B cell (primary cell): Measurements from ENCODE around the gene ACTRT3. TPM values are rescaled to one million over a fixed set of nuclear protein-coding genes. Genes with fewer than 3 reads are reported as not detected.

Experiments
- ATAC-seq: fragments of 200-7000 bp; cut with Tn5 transposase; one replicate; pipeline ENCODE4 v1.10.0; 2021; ENCODE audit warnings: low read depth, mild to moderate bottlenecking, moderate number of reproducible peaks, moderate library complexity
- CTCF ChIA-PET: fragments of 350-600 bp; sonication (Branson Sonifier 250); formaldehyde crosslinking; loops from one replicate; lab custom pipeline; 2021; ENCODE audit warnings: antibody characterized with exemption, inconsistent platforms; lab: Charles Lee
- POLR2A ChIA-PET: fragments of 350-600 bp; sonication (Branson Sonifier 250); formaldehyde crosslinking; loops from one replicate; lab custom pipeline; 2021; ENCODE audit warnings: antibody characterized with exemption; lab: Charles Lee
- DNase-seq: peaks from one replicate; pipeline ENCODE4 v3.0.0; 2013
- H2AFZ ChIP-seq: 2 replicates; pipeline ENCODE4 v1.6.1; 2012; ENCODE audit warnings: mild to moderate bottlenecking, low read depth, low read length; ENCODE audit not compliant: insufficient read depth, poor library complexity, severe bottlenecking
- H3K27ac ChIP-seq, 2 donors: 1 replicate in 1 of 2; 2 replicates in 1 of 2; pipeline ENCODE4 v1.5.1; 2012 to 2013; ENCODE audit warnings: low read length in 2 of 2, mild to moderate bottlenecking in 2 of 2, moderate library complexity in 1 of 2
- H3K27me3 ChIP-seq, 4 experiments: fragments of 200-600 bp in 1 of 4; sonication (generic) in 1 of 4; replicated peaks in 1 of 4; 1 replicate in 2 of 4; 2 replicates in 2 of 4; pipeline versions ENCODE4 v1.6.1 to v1.7.0; 2013 to 2016; ENCODE audit warnings: low read length in 3 of 4, mild to moderate bottlenecking in 2 of 4, mixed read lengths in 1 of 4, moderate library complexity in 1 of 4; ENCODE audit not compliant: insufficient read depth in 4 of 4, control insufficient read depth in 3 of 4; ENCODE audit errors: control extremely low read depth in 1 of 4
- H3K36me3 ChIP-seq, 2 experiments: replicated peaks in 1 of 2; 1 replicate in 1 of 2; 2 replicates in 1 of 2; pipeline versions ENCODE4 v1.6.1 to v1.7.1; 2013; ENCODE audit warnings: low read length in 1 of 2; ENCODE audit not compliant: insufficient read depth in 2 of 2, control insufficient read depth in 1 of 2; ENCODE audit errors: control extremely low read depth in 1 of 2, extremely low read depth in 1 of 2
- H3K4me1 ChIP-seq, 2 donors: fragments of 200-600 bp in 1 of 2; sonication (generic) in 1 of 2; 1 replicate in 1 of 2; 2 replicates in 1 of 2; pipeline versions ENCODE4 v1.5.1 to v1.6.1; 2013 to 2017; ENCODE audit warnings: low read length in 2 of 2; ENCODE audit not compliant: control insufficient read depth in 2 of 2, insufficient read depth in 2 of 2
- H3K4me2 ChIP-seq: replicated peaks from 2 replicates; pipeline ENCODE3; 2012; ENCODE audit warnings: mild to moderate bottlenecking, low read depth, low read length; ENCODE audit not compliant: poor library complexity, severe bottlenecking
- H3K4me3 ChIP-seq, 5 experiments: fragments of 200-600 bp in 1 of 5; sonication (generic) in 1 of 5; 1 replicate in 3 of 5; 2 replicates in 2 of 5; pipeline versions ENCODE4 v1.5.1 to v1.7.0; 2011 to 2016; ENCODE audit warnings: low read length in 4 of 5, mild to moderate bottlenecking in 4 of 5, low read depth in 2 of 5, control low read depth in 1 of 5, moderate library complexity in 1 of 5; ENCODE audit not compliant: insufficient read depth in 1 of 5; ENCODE audit errors: control extremely low read depth in 1 of 5, extremely low read depth in 1 of 5
- H3K79me2 ChIP-seq: fragments of 200-600 bp; sonication (generic); one replicate; pipeline ENCODE4 v1.6.0; 2016; ENCODE audit warnings: low read length; ENCODE audit not compliant: control insufficient read depth, insufficient read depth
- H3K9ac ChIP-seq: fragments of 200-600 bp; sonication (generic); 2 replicates; pipeline ENCODE4 v1.6.1; 2017; ENCODE audit warnings: mild to moderate bottlenecking, low read length, moderate library complexity
- H3K9me3 ChIP-seq, 3 donors: one replicate each; pipeline versions ENCODE4 v1.6.1 to v1.7.1; 2013; ENCODE audit warnings: low read length in 2 of 3; ENCODE audit not compliant: control insufficient read depth in 2 of 3, insufficient read depth in 1 of 3; ENCODE audit errors: control extremely low read depth in 1 of 3
- H4K20me1 ChIP-seq: 2 replicates; pipeline ENCODE4 v1.6.0; 2012; ENCODE audit warnings: mild to moderate bottlenecking, low read length; ENCODE audit not compliant: insufficient read depth, control insufficient read depth, poor library complexity, severe bottlenecking
- H3K27ac Mint-ChIP-seq: one replicate; pipeline ENCODE4 v1.8.0; 2021; ENCODE audit warnings: mixed read lengths
- H3K27me3 Mint-ChIP-seq: one replicate; pipeline ENCODE4 v1.8.0; 2021; ENCODE audit warnings: mixed read lengths
- H3K4me1 Mint-ChIP-seq: one replicate; pipeline ENCODE4 v1.8.0; 2021; ENCODE audit warnings: mixed read lengths
- H3K4me3 Mint-ChIP-seq: one replicate; pipeline ENCODE4 v1.8.0; 2021; ENCODE audit warnings: mixed read lengths
- H3K9me3 Mint-ChIP-seq: one replicate; pipeline ENCODE4 v1.8.0; 2022; ENCODE audit warnings: mixed read lengths; ENCODE audit not compliant: insufficient read depth
- CTCF ChIP-seq: fragments of 200-600 bp; IDR thresholded peaks from one replicate; pipeline ENCODE4 v1.8.0; 2022; ENCODE audit warnings: antibody characterized with exemption, mild to moderate bottlenecking
- EZH2 ChIP-seq: IDR thresholded peaks from 2 replicates; pipeline ENCODE4 v1.6.1; 2012; ENCODE audit warnings: borderline replicate concordance, low read depth, mild to moderate bottlenecking, moderate library complexity, low read length; ENCODE audit not compliant: insufficient read depth, poor library complexity, severe bottlenecking
- WGBS: methylation state at CpG from one replicate; pipeline ENCODE4 v1.1.5; 2013; ENCODE audit warnings: missing lambda C conversion rate; ENCODE audit not compliant: insufficient coverage; 5-methylcytosine and 5-hydroxymethylcytosine counted together
- intact Hi-C: fragments of 100-400 bp; cut with micrococcal nuclease; formaldehyde crosslinking; loops from one replicate; pipeline ENCODE4 v1.10.0; 2022
- polyA plus RNA-seq: library from polyadenylated mRNA; depleted of rRNA; stranded (reverse); fragments of >200 nt; gene quantifications from 2 replicates; pipeline ENCODE4 v1.2.3, GENCODE V29; 2012
- total RNA-seq, 2 donors: library from RNA; stranded (reverse); fragments of 120-200 nt in 1 of 2; gene quantifications; 1 replicate in 1 of 2; 2 replicates in 1 of 2; pipeline versions ENCODE4 v1.2.3 to v1.2.4, GENCODE V29; 2013 to 2022

The ACTRT3 gene
- total and polyA plus RNA-seq, 2 donors (not counting 1 experiment from before 2014, with no cell fraction given): 0.18 to 0.37 TPM

DNA sequence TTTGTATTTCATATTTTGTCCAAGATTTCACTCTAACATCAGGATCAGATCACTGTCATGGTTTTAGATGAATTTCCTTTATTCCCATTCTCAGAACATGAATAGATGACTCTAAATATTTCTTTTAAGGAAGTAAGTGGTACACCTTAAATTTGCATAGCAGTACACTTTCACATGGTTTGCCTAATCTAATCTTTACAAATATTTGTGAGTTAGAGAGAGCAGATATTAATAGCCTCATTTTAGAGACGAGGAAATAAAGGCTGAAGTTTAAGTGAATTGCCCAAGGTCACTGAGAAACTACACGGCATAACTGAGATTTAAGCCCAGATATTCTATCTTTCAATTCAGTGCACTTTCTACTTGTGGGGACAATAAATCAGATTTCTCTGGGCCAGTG lies 18.7 kb downstream of the ACTRT3 start:
- no peak for ATAC-seq
- H3K27me3 Mint-ChIP-seq: peaks cover 49% of the 10 kb centered on the region
- H3K4me3 Mint-ChIP-seq: no peak overlapping the region
- Histone ChIP-seq H3K27me3 (peaks cover 0 to 40% (median 11%) of the 10 kb centered on the region in 4 experiments), H2AFZ (no peak overlapping the region), H3K9me3 (peaks cover 0 to 1% (median 0%) of the 10 kb centered on the region in 3 donors), H3K27ac (no peak overlapping the region), H3K4me3 (no peak overlapping the region), H3K36me3 (no peaks in the 10 kb centered on the region), H3K9ac (no peak overlapping the region), H3K79me2 (no peaks in the 10 kb centered on the region), H3K4me1 (no peaks in the 10 kb centered on the region), H3K4me2 (no peak overlapping the region), H4K20me1 (no peaks in the 10 kb centered on the region)
- 60% methylated on average over 1 of the region's 2 CpGs for WGBS
- ChIA-PET POLR2A (no interaction called here), CTCF (no interaction called here)
- H3K27ac Mint-ChIP-seq: no peak overlapping the region
- TF ChIP-seq EZH2: no peak
- no peak for TF ChIP-seq CTCF
- intact Hi-C loops: no loop called here
- no peak for DNase-seq
- peaks cover 4% of the 10 kb centered on the region for H3K4me1 Mint-ChIP-seq
- H3K9me3 Mint-ChIP-seq: no peaks in the 10 kb centered on the region

- WGBS: 89% methylated on average over 1 of the region's 3 CpGs
- Histone ChIP-seq H3K4me3 (no peak overlapping the region), H3K4me2 (no peak overlapping the region), H3K79me2 (no peaks in the 10 kb centered on the region), H3K36me3 (no peaks in the 10 kb centered on the region), H2AFZ (no peak overlapping the region), H3K27ac (no peak overlapping the region), H4K20me1 (no peaks in the 10 kb centered on the region), H3K9ac (no peak overlapping the region), H3K27me3 (peaks cover 0 to 31% (median 11%) of the 10 kb centered on the region in 4 experiments), H3K9me3 (peaks cover 0 to 1% (median 0%) of the 10 kb centered on the region in 3 donors), H3K4me1 (no peaks in the 10 kb centered on the region)
- Mint-ChIP-seq H3K4me3 (no peak overlapping the region), H3K27ac (no peak overlapping the region), H3K9me3 (no peaks in the 10 kb centered on the region), H3K4me1 (peaks cover 4% of the 10 kb centered on the region), H3K27me3 (peaks cover 44% of the 10 kb centered on the region)
- no peak for DNase-seq
- no peak for ATAC-seq
- intact Hi-C loops: no loop called here
- TF ChIP-seq CTCF (no peak), EZH2 (no peak)
- ChIA-PET POLR2A (no interaction called here), CTCF (no interaction called here)
These were observed 20.7 kb downstream of the ACTRT3 start for GRCh38 chr3:169748670-169749069.
